RPMI7951 (cell line): ENCODE results near the gene PKNOX2. TPM values are rescaled to one million over a fixed set of nuclear protein-coding genes. Genes with fewer than 3 reads are reported as not detected.

Experiments used
- DNase-seq: peaks from one replicate; pipeline ENCODE4 v3.0.0-alpha.2; 2012; ENCODE audit warnings: low read depth
- total RNA-seq: library from RNA; depleted of rRNA; stranded (reverse); fragments of >200 nt; shearing (Covaris generic); gene quantifications from 2 replicates; pipeline ENCODE4 v1.2.3, GENCODE V29; 2014

Gene PKNOX2
- total RNA-seq, 1 experiment from 2014 or later: 2.8 TPM

GRCh38 chr11:125433454-125434121 lies 269.0 kb downstream of the PKNOX2 start:
- DNase-seq: peak; percentile 40

GRCh38 chr11:125435461-125436238 lies 271.1 kb downstream of the PKNOX2 start:
- peak; percentile 31 for DNase-seq

- DNase-seq: no peak
These were observed 277.3 kb downstream of the PKNOX2 start for GRCh38 chr11:125441648-125442410.

- no peak for DNase-seq
These were observed 278.4 kb downstream of the PKNOX2 start for GRCh38 chr11:125442946-125443345.

GRCh38 chr11:125443767-125444311 lies 279.3 kb downstream of the PKNOX2 start:
- DNase-seq: no peak

- no peak for DNase-seq
These were observed 281.2 kb downstream of the PKNOX2 start for GRCh38 chr11:125445731-125446130.

GRCh38 chr11:125446279-125446678 lies 281.7 kb downstream of the PKNOX2 start:
- DNase-seq: no peak

- no peak for DNase-seq
These were observed 283.2 kb downstream of the PKNOX2 start for GRCh38 chr11:125447721-125448120.

GRCh38 chr11:125448136-125448535 lies 283.6 kb downstream of the PKNOX2 start:
- DNase-seq: peak; percentile 51

- DNase-seq: no peak
These were observed 285.0 kb downstream of the PKNOX2 start for GRCh38 chr11:125449565-125449964.

GRCh38 chr11:125451400-125452124 lies 287.0 kb downstream of the PKNOX2 start:
- DNase-seq: peak; percentile 51

- DNase-seq: no peak
These were observed 287.5 kb downstream of the PKNOX2 start for GRCh38 chr11:125452125-125452470.

GRCh38 chr11:125454047-125454446 lies 289.5 kb downstream of the PKNOX2 start:
- no peak for DNase-seq

GRCh38 chr11:125455851-125456250 lies 291.3 kb downstream of the PKNOX2 start:
- no peak for DNase-seq

- DNase-seq: peak; percentile 51
These were observed 293.3 kb downstream of the PKNOX2 start for GRCh38 chr11:125457814-125458343.

GRCh38 chr11:125460275-125460674 lies 295.7 kb downstream of the PKNOX2 start:
- no peak for DNase-seq

GRCh38 chr11:125463590-125464269 lies 299.2 kb downstream of the PKNOX2 start:
- DNase-seq: no peak

- DNase-seq: peak; percentile 10
These were observed 299.7 kb downstream of the PKNOX2 start for GRCh38 chr11:125464270-125464662.

GRCh38 chr11:125464666-125465065 lies 300.1 kb downstream of the PKNOX2 start:
- DNase-seq: no peak

- no peak for DNase-seq
These were observed 300.7 kb downstream of the PKNOX2 start for GRCh38 chr11:125465255-125465654.

- no peak for DNase-seq
These were observed 301.1 kb downstream of the PKNOX2 start for GRCh38 chr11:125465701-125466100.
